Body of pancreas (tissue), 4 donors: Measurements from ENCODE around the gene PTPRB. TPM values are rescaled to one million over a fixed set of nuclear protein-coding genes. Genes with fewer than 3 reads are reported as not detected.

ENCODE experiments used
- ATAC-seq: fragments of 150-250 bp; one replicate; pipeline ENCODE4 v1.9.1; 2016
- DNase-seq, 4 donors: peaks; one replicate each; pipeline ENCODE4 v3.0.0-alpha.2; 2019
- H3K27ac ChIP-seq, 4 donors: fragments of 200-600 bp; sonication (generic); 1 replicate in 3 of 4; 2 replicates in 1 of 4; pipeline versions ENCODE4 v1.5.1 to v1.6.1; 2016 to 2019; ENCODE audit warnings: mild to moderate bottlenecking in 1 of 4, mixed read lengths in 1 of 4, moderate library complexity in 1 of 4
- H3K27me3 ChIP-seq, 2 donors: fragments of 200-600 bp; sonication (generic); one replicate each; pipeline ENCODE4 v1.6.0; 2016; ENCODE audit warnings: mild to moderate bottlenecking in 1 of 2
- H3K36me3 ChIP-seq, 2 donors: fragments of 200-600 bp; sonication (generic); replicated peaks in 1 of 2; 2 replicates each; pipeline ENCODE4 v1.5.1; 2016; ENCODE audit warnings: low read depth in 2 of 2; ENCODE audit not compliant: insufficient read depth in 1 of 2
- H3K4me1 ChIP-seq: fragments of 200-600 bp; sonication (generic); one replicate; pipeline ENCODE4 v1.6.0; 2016
- H3K4me3 ChIP-seq, 2 donors: fragments of 200-600 bp; sonication (generic); 1 replicate in 1 of 2; 2 replicates in 1 of 2; pipeline ENCODE4 v1.5.1; 2016 to 2019
- H3K9me3 ChIP-seq, 3 donors: fragments of 200-600 bp; sonication (generic); 1 replicate in 2 of 3; 2 replicates in 1 of 3; pipeline ENCODE4 v1.5.1; 2016
- CTCF ChIP-seq, 7 experiments: fragments of 450-650 bp in 4 of 7; fragments of 200-600 bp in 3 of 7; sonication (generic) in 3 of 7; IDR thresholded peaks; one replicate each; pipeline ENCODE4 v1.5.1; 2016 to 2019; ENCODE audit warnings: antibody characterized with exemption in 7 of 7
- POLR2A ChIP-seq, 3 donors: fragments of 450-650 bp; IDR thresholded peaks; one replicate each; pipeline ENCODE4 v1.6.1; 2016; ENCODE audit warnings: antibody characterized with exemption in 3 of 3, mild to moderate bottlenecking in 2 of 3
- WGBS, 2 donors: methylation state at CpG; one replicate each; pipeline ENCODE4 v1.1.5; 2017; 5-methylcytosine and 5-hydroxymethylcytosine counted together
- intact Hi-C: fragments of 100-400 bp; cut with DNase I; formaldehyde crosslinking; loops from one replicate; pipeline ENCODE4 v1.15.1; 2023
- total RNA-seq, 2 donors: library from RNA; depleted of rRNA; stranded (reverse); fragments of >200 nt; gene quantifications; one replicate each; pipeline ENCODE4 v1.1.0, GENCODE V29; 2016

PTPRB gene
- total RNA-seq, 2 donors from 2014 or later, result 4.9 to 9.9 TPM

DNA sequence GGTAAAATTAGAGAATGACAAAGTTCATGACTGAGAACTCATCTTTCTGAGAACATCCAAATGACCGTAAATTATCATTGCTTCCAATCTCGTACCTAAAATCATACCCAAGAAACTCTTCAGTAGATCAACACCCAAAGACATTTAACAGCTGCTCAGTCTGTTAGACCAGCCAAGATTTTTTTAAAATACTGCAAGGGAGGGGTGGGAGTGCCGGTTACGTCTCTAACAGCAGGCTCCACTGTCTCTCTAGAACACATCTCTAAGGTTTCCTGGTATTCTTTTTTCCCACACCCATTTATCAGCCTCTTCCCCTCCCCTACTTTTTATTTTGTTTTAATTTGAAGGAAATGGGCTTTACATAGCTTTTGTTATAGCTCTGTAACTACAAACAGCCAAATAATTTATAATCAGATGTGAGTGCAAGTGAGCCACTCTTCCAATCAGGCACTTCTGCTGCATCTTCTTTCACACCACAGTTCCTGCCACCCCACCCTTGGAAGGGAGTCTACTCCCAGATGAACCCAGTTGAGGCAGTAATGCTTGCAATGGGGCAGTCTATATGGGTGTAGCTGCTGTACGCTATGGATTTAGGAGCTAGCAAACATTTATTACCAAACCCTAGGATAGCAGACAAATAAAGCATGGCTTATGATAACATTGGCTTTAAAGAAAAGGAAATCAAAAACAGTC is 21.9 kb downstream of the PTPRB start:
- TF ChIP-seq POLR2A (IDR thresholded peaks at IDR 0.05), result no peak
- TF ChIP-seq CTCF (IDR thresholded peaks at IDR 0.05), result no peak
- no peak overlapping the region for H3K27ac ChIP-seq
- 59 to 67% methylated on average over 5 of the region's 5 CpGs for WGBS, 2 donors
- intact Hi-C loops, result no loop called here
- no peak overlapping the region for H3K4me3 ChIP-seq
- H3K9me3 ChIP-seq, result no peaks in the 10 kb centered on the region
- no peaks in the 10 kb centered on the region for H3K36me3 ChIP-seq
- H3K4me1 ChIP-seq, result no peaks in the 10 kb centered on the region
- no peaks in the 10 kb centered on the region for H3K27me3 ChIP-seq
- DNase-seq (no peak), ATAC-seq (no peak)

DNA sequence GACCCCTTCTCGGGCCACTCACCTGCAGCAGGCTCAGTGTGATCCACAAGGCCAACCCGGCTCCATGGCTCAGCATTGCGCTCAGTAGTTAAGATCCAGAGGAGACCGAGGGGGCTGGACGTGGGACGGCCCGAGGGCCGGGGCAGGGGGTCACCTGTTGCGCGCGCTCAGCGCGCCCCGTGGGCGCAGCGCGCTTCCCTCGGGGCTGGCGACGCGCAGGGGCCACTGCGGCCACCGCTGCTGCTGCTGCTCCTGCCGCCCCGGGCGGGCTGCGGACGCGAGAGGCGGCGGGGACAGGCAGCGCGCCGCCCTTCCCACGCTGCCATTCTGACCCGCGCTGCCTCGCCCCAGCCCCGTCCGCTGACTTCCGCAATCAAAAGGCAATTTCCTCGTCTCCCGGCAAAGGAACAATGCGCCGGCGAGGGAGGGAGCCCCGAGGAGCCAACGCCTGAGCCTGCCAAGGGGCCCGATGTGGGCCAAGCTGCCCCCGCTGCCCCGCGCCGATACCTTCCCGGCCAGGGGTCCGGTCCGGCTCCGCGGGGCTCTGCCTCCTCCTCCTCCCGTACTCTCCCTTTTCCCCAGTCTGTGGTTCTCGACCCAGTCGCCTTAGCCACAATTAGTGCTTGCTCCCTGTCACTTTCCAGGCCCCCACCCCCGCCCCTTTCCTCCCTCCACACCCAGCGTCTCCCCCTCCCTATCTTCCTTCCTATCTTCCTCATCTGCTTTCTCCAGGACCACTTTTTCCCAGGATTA is 27.3 kb downstream of the PTPRB start:
- Histone ChIP-seq H3K9me3 (no peaks in the 10 kb centered on the region), H3K27me3 (no peaks in the 10 kb centered on the region), H3K4me1 (peaks cover 11% of the 10 kb centered on the region), H3K36me3 (no peaks in the 10 kb centered on the region), H3K4me3 (no peak overlapping the region), H3K27ac (peak overlapping the region in 1 of 4 donors; percentile 20)
- 1 to 2% methylated on average over 20 to 30 of the region's 63 CpGs for WGBS, 2 donors
- ATAC-seq (peak; percentile 82), DNase-seq (peak; percentile 8 to 31 (median 24))
- intact Hi-C loops, result no loop called here
- no peak for TF ChIP-seq CTCF (IDR thresholded peaks at IDR 0.05)
- TF ChIP-seq POLR2A (IDR thresholded peaks at IDR 0.05), result peak in 1 of 3 donors; percentile 23

- DNase-seq, result no peak
- no peak for ATAC-seq
- 91 to 94% methylated on average over 2 of the region's 2 CpGs for WGBS, 2 donors
- no peaks in the 10 kb centered on the region for H3K9me3 ChIP-seq
- H3K27ac ChIP-seq, result no peak overlapping the region
- H3K36me3 ChIP-seq, result no peaks in the 10 kb centered on the region
- TF ChIP-seq POLR2A (IDR thresholded peaks at IDR 0.05), result no peak
- TF ChIP-seq CTCF (IDR thresholded peaks at IDR 0.05), result no peak
- H3K4me3 ChIP-seq, result no peak overlapping the region
- intact Hi-C loops, result no loop called here
- no peaks in the 10 kb centered on the region for H3K27me3 ChIP-seq
- peaks cover 11% of the 10 kb centered on the region for H3K4me1 ChIP-seq
Measured at GRCh38 chr12:70609203-70609602, 28.0 kb downstream of the PTPRB start.

DNA sequence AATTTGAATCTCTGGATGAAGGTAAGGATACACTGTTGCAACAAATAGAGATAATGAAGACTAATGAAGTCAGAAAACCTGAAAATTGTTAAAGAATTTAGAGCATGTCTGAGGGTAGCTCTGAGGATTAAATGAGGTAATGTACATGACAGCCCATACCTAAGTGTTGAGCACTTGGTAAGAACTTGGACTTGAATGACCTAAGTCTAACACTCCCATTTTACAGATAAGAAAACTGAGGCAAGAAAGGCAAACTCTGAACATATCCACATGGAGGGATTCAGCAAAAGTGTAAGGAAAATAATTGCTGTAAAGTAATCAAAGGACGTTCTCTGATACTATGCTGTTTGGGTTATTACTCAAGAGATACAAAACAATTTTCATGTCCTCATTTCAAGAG is 29.0 kb downstream of the PTPRB start:
- no peak for ATAC-seq
- 51 to 59% methylated on average over 1 of the region's 1 CpG for WGBS, 2 donors
- TF ChIP-seq CTCF (IDR thresholded peaks at IDR 0.05) (no peak), POLR2A (IDR thresholded peaks at IDR 0.05) (no peak)
- no peak overlapping the region for H3K27ac ChIP-seq
- H3K4me3 ChIP-seq, result no peak overlapping the region
- intact Hi-C loops, result no loop called here
- peaks cover 11% of the 10 kb centered on the region for H3K4me1 ChIP-seq
- no peaks in the 10 kb centered on the region for H3K27me3 ChIP-seq
- DNase-seq, result no peak
- H3K9me3 ChIP-seq, result no peaks in the 10 kb centered on the region
- H3K36me3 ChIP-seq, result no peaks in the 10 kb centered on the region
